T-helper 1 cell treated with Interleukin-12 subunit alpha and Interleukin-12 subunit beta and Interleukin-4 antibody, amounts not matched to agents 30 μg/mL and 1 μg/mL, for 36 hours (primary cell): ENCODE measurements around the gene SDK1.
A peak's percentile ranks its signal among the peaks of the same experiment; 100 is the strongest.

Source experiments
- H3K27ac Mint-ChIP-seq: one replicate; pipeline ENCODE4 v1.8.0; 2021; ENCODE audit warnings: mild to moderate bottlenecking, mixed read lengths
- H3K27me3 Mint-ChIP-seq: one replicate; pipeline ENCODE4 v1.8.0; 2021; ENCODE audit warnings: low read depth, mixed read lengths
- H3K36me3 Mint-ChIP-seq: one replicate; pipeline ENCODE4 v1.8.0; 2021; ENCODE audit warnings: low read depth, mixed read lengths
- H3K4me1 Mint-ChIP-seq: one replicate; pipeline ENCODE4 v1.8.0; 2021; ENCODE audit warnings: low read depth, mixed read lengths
- H3K4me3 Mint-ChIP-seq: one replicate; pipeline ENCODE4 v1.8.0; 2021; ENCODE audit warnings: mild to moderate bottlenecking, moderate library complexity, mixed read lengths
- H3K9me3 Mint-ChIP-seq: one replicate; pipeline ENCODE4 v1.8.0; 2021; ENCODE audit warnings: mixed read lengths

The SDK1 gene

DNA sequence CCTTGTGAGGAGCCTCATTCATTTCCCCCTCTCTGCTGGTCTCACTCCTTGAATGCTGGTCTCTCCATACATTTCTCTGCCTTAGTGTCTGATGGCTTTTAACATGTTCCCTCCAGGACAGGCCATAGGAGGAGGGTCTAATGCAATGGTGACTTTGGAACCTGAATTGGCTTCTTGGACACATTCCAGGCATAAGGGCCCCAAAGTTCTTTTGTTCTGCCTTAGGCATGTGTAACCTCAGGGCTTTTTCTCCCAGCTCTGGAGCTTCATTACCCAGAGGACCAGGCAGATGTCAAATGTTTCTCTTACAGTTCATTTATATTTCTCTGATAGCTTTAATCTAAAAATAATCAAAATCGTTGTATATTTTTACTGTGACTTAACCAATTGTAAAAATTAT lies 162.6 kb downstream of the SDK1 start:
- H3K27me3 Mint-ChIP-seq: no peaks in the 10 kb centered on the region
- H3K4me1 Mint-ChIP-seq: peaks cover 33% of the 10 kb centered on the region
- no peak overlapping the region for H3K27ac Mint-ChIP-seq
- peaks cover 2% of the 10 kb centered on the region for H3K36me3 Mint-ChIP-seq
- H3K9me3 Mint-ChIP-seq: peaks cover under 1% of the 10 kb centered on the region
- no peak overlapping the region for H3K4me3 Mint-ChIP-seq

- Mint-ChIP-seq H3K27me3 (no peaks in the 10 kb centered on the region), H3K36me3 (no peaks in the 10 kb centered on the region), H3K4me1 (peaks cover 29% of the 10 kb centered on the region), H3K4me3 (no peak overlapping the region), H3K9me3 (no peaks in the 10 kb centered on the region), H3K27ac (no peak overlapping the region)
Observed at GRCh38 chr7:3464900-3465622, 164.0 kb downstream of the SDK1 start.

- peaks cover 23% of the 10 kb centered on the region for H3K4me1 Mint-ChIP-seq
- no peaks in the 10 kb centered on the region for H3K9me3 Mint-ChIP-seq
- no peak overlapping the region for H3K4me3 Mint-ChIP-seq
- no peaks in the 10 kb centered on the region for H3K36me3 Mint-ChIP-seq
- no peaks in the 10 kb centered on the region for H3K27me3 Mint-ChIP-seq
- no peak overlapping the region for H3K27ac Mint-ChIP-seq
Observed at GRCh38 chr7:3466261-3466660, 165.2 kb downstream of the SDK1 start.

- Mint-ChIP-seq H3K27me3 (no peaks in the 10 kb centered on the region), H3K4me3 (no peak overlapping the region), H3K9me3 (no peaks in the 10 kb centered on the region), H3K27ac (no peak overlapping the region), H3K36me3 (no peaks in the 10 kb centered on the region), H3K4me1 (peaks cover 8% of the 10 kb centered on the region)
Observed at GRCh38 chr7:3469641-3470040, 168.6 kb downstream of the SDK1 start.

GRCh38 chr7:3480197-3480596 lies 179.1 kb downstream of the SDK1 start:
- Mint-ChIP-seq H3K27me3 (peaks cover 7% of the 10 kb centered on the region), H3K4me1 (no peaks in the 10 kb centered on the region), H3K36me3 (no peaks in the 10 kb centered on the region), H3K4me3 (no peak overlapping the region), H3K27ac (no peak overlapping the region), H3K9me3 (no peaks in the 10 kb centered on the region)

DNA sequence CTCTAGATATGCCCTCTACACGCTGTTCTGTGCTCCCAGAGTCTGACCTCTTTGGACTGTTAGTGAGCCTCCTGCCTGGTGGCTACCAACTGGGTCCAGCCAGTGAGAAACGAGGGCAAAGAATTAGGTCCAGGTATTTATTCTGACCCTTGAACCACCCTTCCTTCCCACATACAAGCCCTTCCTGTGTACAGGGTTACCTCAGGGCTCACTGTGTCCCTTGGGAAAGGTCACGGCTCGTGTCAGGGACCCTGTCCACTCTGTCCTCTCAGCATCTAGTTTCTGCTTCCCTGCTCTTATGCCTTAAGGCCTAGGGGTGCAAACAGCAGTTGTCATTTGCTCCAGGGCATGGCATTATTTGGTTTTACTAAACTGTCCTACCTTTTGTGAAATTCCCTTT lies 180.4 kb downstream of the SDK1 start:
- H3K4me3 Mint-ChIP-seq: no peak overlapping the region
- H3K36me3 Mint-ChIP-seq: no peaks in the 10 kb centered on the region
- no peak overlapping the region for H3K27ac Mint-ChIP-seq
- H3K27me3 Mint-ChIP-seq: peaks cover 13% of the 10 kb centered on the region
- H3K9me3 Mint-ChIP-seq: no peaks in the 10 kb centered on the region
- no peaks in the 10 kb centered on the region for H3K4me1 Mint-ChIP-seq

- no peak overlapping the region for H3K4me3 Mint-ChIP-seq
- no peaks in the 10 kb centered on the region for H3K4me1 Mint-ChIP-seq
- H3K27ac Mint-ChIP-seq: no peak overlapping the region
- H3K36me3 Mint-ChIP-seq: no peaks in the 10 kb centered on the region
- no peaks in the 10 kb centered on the region for H3K9me3 Mint-ChIP-seq
- H3K27me3 Mint-ChIP-seq: peaks cover 16% of the 10 kb centered on the region
Observed at GRCh38 chr7:3482147-3482921, 181.3 kb downstream of the SDK1 start.

DNA sequence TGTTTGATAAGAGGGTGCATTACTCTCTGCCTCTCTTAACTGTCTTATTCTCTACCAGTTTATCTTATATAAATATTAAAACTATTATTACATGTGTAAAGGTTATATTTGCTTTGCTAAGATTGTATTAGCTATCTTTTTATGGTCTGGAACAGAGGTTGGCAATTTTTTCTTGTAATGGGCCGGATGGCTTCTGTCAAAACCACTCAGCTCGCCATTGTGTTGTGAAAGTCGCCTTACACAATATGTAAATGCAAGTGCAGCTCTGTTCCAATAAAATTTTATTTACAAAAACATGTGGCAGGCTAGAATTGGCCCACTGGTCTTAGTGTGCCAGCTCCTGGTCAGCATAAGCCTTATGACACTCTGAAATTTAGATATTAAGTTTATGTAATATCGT lies 185.8 kb downstream of the SDK1 start:
- Mint-ChIP-seq H3K27ac (no peak overlapping the region), H3K27me3 (peaks cover 23% of the 10 kb centered on the region), H3K4me3 (no peak overlapping the region), H3K4me1 (no peaks in the 10 kb centered on the region), H3K9me3 (no peaks in the 10 kb centered on the region), H3K36me3 (no peaks in the 10 kb centered on the region)

- peaks cover 20% of the 10 kb centered on the region for H3K27me3 Mint-ChIP-seq
- H3K4me3 Mint-ChIP-seq: no peak overlapping the region
- no peaks in the 10 kb centered on the region for H3K36me3 Mint-ChIP-seq
- peaks cover 7% of the 10 kb centered on the region for H3K4me1 Mint-ChIP-seq
- H3K9me3 Mint-ChIP-seq: no peaks in the 10 kb centered on the region
- H3K27ac Mint-ChIP-seq: no peak overlapping the region
Observed at GRCh38 chr7:3488829-3489228, 187.8 kb downstream of the SDK1 start.

DNA sequence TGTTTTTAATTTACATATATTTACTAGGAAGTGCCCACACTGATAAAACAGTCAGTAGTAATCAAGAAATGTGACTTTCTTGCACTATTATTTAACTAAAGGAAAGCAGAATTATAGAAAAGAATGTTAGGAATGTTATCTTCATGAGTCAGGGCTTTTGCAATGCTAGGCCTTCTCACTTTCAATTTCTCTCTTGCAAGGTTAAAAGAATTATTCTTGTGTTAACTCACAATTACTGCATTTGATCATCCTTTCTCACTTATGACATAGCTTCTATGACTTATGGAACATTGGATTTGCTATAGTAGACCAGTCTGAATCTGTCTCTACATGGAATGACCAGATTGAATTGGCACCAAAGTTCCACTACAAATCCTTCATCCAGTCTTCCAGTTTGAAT lies 192.4 kb downstream of the SDK1 start:
- H3K4me1 Mint-ChIP-seq: peaks cover 16% of the 10 kb centered on the region
- H3K27ac Mint-ChIP-seq: no peak overlapping the region
- H3K27me3 Mint-ChIP-seq: no peaks in the 10 kb centered on the region
- no peak overlapping the region for H3K4me3 Mint-ChIP-seq
- H3K9me3 Mint-ChIP-seq: no peaks in the 10 kb centered on the region
- H3K36me3 Mint-ChIP-seq: no peaks in the 10 kb centered on the region

DNA sequence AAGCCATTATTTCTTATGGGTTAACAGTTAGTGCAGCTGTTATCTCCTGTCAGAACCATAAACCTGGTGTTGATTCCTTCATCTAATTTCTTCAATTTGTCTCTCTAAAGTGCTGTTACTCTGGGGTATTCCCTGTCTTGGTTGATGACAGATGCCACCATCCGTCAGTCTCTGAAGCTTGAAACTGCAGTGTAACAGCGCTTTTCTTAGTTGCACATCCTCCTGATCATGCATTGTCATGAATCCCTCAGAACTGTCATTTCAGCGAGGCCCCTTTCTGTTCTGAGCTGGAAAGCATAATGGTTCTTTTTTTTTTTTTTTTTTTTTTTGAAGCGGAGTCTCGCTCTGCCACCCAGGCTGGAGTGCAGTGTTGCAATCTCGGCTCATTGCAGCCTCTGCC lies 193.9 kb downstream of the SDK1 start:
- Mint-ChIP-seq H3K27ac (peak overlapping the region; percentile 7), H3K4me1 (peaks cover 16% of the 10 kb centered on the region), H3K4me3 (no peak overlapping the region), H3K36me3 (no peaks in the 10 kb centered on the region), H3K27me3 (no peaks in the 10 kb centered on the region), H3K9me3 (peaks cover 4% of the 10 kb centered on the region)

DNA sequence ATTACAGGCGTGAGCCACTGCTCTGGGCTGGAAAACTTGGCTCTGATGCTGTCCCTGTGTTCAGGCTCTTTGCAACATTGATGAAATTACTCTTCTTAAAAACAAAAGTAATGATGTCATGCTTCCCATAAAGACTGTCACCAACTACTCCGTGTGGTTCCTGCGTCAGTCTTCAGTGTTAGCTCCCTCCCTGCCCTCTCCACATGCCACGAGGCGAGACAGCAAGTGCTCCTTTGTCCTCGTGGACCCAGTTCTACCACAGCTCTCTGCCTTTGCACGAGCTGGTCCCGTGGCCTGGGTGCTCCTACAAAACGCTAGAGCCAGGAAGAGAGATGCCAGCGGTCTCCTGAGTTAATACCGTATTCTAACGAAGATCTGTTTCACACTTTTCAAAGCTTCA lies 194.5 kb downstream of the SDK1 start:
- Mint-ChIP-seq H3K4me1 (peaks cover 16% of the 10 kb centered on the region), H3K4me3 (no peak overlapping the region), H3K36me3 (no peaks in the 10 kb centered on the region), H3K9me3 (peaks cover 10% of the 10 kb centered on the region), H3K27me3 (no peaks in the 10 kb centered on the region), H3K27ac (no peak overlapping the region)

DNA sequence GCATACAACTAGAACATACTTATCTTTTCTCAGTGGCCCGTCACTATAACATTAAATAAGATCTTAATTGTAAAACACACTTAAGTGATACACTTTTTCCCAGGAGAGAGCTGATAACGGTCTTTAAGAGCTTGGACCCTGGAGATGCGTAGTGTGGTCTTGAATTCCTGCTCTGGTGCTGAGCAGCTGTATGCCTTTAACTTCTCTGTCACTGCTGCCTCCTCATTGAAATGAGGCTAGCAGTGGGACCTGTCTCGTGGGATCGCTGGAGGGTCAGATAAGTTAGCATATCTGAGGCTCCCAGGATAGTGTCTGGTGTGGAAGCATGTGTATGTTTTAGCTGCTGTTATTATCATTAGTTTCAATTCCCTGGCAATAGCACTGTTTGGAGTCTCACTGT lies 194.9 kb downstream of the SDK1 start:
- Mint-ChIP-seq H3K27ac (no peak overlapping the region), H3K27me3 (no peaks in the 10 kb centered on the region), H3K4me1 (peaks cover 16% of the 10 kb centered on the region), H3K36me3 (no peaks in the 10 kb centered on the region), H3K4me3 (no peak overlapping the region), H3K9me3 (peaks cover 13% of the 10 kb centered on the region)

GRCh38 chr7:3497796-3498195 lies 196.7 kb downstream of the SDK1 start:
- Mint-ChIP-seq H3K27me3 (no peaks in the 10 kb centered on the region), H3K4me3 (no peak overlapping the region), H3K4me1 (peaks cover 16% of the 10 kb centered on the region)

GRCh38 chr7:3501671-3502070 lies 200.6 kb downstream of the SDK1 start:
- Mint-ChIP-seq H3K9me3 (peaks cover 24% of the 10 kb centered on the region), H3K27me3 (no peaks in the 10 kb centered on the region), H3K4me3 (no peak overlapping the region), H3K27ac (no peak overlapping the region), H3K4me1 (no peaks in the 10 kb centered on the region), H3K36me3 (no peaks in the 10 kb centered on the region)

More at GRCh38 chr7:3497796-3498195, 196.7 kb downstream of the SDK1 start:
- peaks cover 17% of the 10 kb centered on the region for H3K9me3 Mint-ChIP-seq
- H3K36me3 Mint-ChIP-seq: no peaks in the 10 kb centered on the region
- no peak overlapping the region for H3K27ac Mint-ChIP-seq
